ENCODE measurements around the gene RPLP1. TPM values are rescaled to one million over a fixed set of nuclear protein-coding genes. Genes with fewer than 3 reads are reported as not detected.
A peak's percentile ranks its signal among the peaks of the same experiment; 100 is the strongest.

RPLP1 gene
- total RNA-seq, 2 experiments from 2014 or later = 2,276 to 2,343 TPM

DNA sequence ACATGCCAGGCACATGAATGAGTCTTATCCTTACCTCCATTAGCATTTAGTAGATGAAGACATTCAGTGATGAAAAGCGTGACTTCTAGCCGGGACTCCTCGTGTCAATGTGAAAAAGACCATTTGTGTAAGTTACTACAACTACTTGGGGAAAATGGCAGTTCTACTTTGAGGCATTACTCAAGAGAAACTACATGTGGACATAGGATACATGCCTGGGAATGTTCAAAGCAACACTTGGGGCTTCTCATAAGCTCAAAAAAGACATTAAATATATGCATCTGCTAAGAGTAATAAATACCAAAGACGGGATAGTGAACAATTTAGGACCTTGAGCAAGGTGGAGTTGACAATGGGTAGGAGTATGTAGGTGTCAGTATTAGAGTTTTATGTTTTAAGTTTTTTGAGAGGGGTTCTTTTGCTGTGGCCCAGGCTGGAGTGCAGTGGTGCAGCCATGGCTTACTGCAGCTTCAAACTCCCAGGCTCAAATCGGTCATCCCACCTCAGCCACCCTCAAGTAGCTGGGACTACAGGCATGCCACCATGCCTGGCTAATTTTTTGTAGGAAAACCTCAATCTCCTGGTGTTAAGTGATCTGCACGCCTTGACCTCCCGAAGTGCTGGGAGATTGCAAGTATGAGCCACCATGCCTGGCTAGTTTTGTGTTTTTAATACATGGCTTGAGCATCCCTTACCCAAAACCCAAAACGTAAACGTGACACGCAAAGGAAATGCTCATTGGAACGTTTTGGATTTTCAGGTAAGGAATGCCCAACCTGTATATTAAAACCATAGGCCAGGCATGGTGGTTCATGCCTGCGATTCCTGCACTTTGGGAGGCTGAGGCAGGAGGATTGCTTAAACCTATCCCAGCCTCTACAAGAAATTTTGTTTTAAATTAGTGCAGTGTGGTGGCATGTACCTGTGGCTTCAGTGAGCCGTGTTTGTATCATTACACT is 3.9 kb downstream of the RPLP1 start:
- DNase-seq = no peak
- peak overlapping the region; percentile 56 for H3K4me3 Mint-ChIP-seq
- peak overlapping the region; percentile 47 for H3K27ac Mint-ChIP-seq
- H3K27me3 Mint-ChIP-seq = no peaks in the 10 kb centered on the region
- H3K36me3 Mint-ChIP-seq = peaks cover 45% of the 10 kb centered on the region
- H3K4me1 Mint-ChIP-seq = peaks cover 28% of the 10 kb centered on the region
- H3K9me3 Mint-ChIP-seq = no peaks in the 10 kb centered on the region

- H3K9me3 Mint-ChIP-seq = no peaks in the 10 kb centered on the region
- H3K36me3 Mint-ChIP-seq = peaks cover 42% of the 10 kb centered on the region
- peaks cover 35% of the 10 kb centered on the region for H3K4me1 Mint-ChIP-seq
- DNase-seq = no peak
- H3K4me3 Mint-ChIP-seq = no peak overlapping the region
- H3K27me3 Mint-ChIP-seq = no peaks in the 10 kb centered on the region
- peak overlapping the region; percentile 32 for H3K27ac Mint-ChIP-seq
These were observed 5.0 kb downstream of the RPLP1 start for GRCh38 chr15:69457304-69458280.

DNA sequence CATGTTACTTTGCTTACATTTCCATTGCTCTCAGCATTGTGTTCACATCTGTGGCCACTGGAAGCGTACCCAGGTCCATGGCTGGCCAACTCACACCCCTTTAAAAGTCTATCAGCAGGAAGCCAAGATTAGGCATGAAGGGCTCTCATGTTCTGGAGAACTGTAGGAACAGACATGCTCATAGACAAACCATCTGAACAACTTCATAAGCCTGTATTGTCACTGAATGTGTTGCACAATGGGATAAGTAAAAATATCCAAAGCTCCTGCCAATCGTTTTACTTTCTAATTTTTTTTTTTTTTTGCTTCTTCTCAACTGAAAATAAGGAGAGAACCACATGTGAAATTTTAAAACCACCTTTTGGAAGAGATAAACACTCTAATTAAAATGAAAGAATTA is 6.4 kb downstream of the RPLP1 start:
- H3K36me3 Mint-ChIP-seq = peaks cover 29% of the 10 kb centered on the region
- no peaks in the 10 kb centered on the region for H3K9me3 Mint-ChIP-seq
- peaks cover 41% of the 10 kb centered on the region for H3K4me1 Mint-ChIP-seq
- DNase-seq = no peak
- no peak overlapping the region for H3K27ac Mint-ChIP-seq
- no peaks in the 10 kb centered on the region for H3K27me3 Mint-ChIP-seq
- no peak overlapping the region for H3K4me3 Mint-ChIP-seq

- no peak overlapping the region for H3K27ac Mint-ChIP-seq
- H3K4me3 Mint-ChIP-seq = no peak overlapping the region
- no peak for DNase-seq
- no peaks in the 10 kb centered on the region for H3K27me3 Mint-ChIP-seq
- peaks cover 29% of the 10 kb centered on the region for H3K4me1 Mint-ChIP-seq
- peaks cover 15% of the 10 kb centered on the region for H3K36me3 Mint-ChIP-seq
- no peaks in the 10 kb centered on the region for H3K9me3 Mint-ChIP-seq
These were observed 7.9 kb downstream of the RPLP1 start for GRCh38 chr15:69460481-69460880.

DNA sequence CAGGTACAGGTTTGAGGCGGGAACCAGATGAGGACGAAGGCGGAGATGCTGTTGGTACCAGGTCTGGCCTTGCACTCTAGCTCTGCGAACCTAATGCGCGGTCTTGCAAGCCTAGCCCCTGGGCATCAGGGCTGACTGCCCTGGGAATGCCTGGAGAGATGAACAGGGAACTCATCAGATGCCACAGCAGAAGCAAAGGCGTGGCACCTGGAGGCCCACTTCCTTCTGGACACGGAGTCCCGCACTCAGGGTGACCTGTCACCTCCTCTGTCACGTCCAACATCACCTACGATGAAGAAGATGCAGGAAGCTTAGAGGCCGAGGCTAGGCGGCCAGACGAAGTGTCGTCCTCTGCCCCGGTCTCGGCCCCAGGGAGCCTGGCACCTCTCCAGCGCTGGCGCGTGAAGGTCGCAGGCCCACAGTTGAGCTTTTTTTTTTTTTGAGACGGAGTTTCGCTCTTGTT is 9.4 kb downstream of the RPLP1 start:
- DNase-seq = no peak
- Mint-ChIP-seq H3K27ac (peak overlapping the region; percentile 65), H3K9me3 (no peaks in the 10 kb centered on the region), H3K4me1 (peaks cover 26% of the 10 kb centered on the region), H3K4me3 (peak overlapping the region; percentile 87), H3K27me3 (no peaks in the 10 kb centered on the region), H3K36me3 (peaks cover 5% of the 10 kb centered on the region)

DNA sequence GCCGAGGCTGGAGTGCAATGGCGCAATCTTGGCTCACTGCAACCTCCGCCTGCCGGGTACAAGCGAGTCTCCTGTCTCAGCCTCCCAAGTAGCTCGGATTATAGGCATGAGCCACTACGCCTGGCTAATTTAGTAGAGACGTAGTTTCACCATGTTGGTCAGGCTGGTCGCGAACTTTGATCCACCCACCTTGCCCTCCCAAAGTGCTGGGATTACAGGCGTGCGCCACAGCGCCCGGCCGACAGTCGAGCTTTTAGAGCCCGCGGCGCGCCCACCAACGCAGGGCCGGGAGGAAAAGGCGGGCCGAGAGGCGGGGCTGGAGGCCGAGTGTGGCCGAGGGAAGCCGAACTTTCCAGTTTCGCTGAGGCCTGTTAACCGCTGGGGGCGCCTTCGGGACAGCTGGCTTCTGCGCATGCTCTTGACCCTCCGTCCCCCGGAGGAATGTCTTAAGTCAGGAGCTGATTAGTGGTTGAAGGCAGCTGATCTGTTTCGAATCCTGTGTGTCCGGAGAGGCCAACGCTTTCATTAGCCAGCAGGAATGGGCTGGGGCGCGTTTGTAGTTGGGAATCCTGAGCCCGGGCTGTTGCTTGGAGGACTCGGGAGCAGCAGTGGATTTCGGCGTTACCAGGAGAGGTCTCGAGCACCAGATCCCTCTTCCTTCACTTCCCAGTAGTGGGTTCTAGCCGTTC is 10.0 kb downstream of the RPLP1 start:
- peak overlapping the region; percentile 86 for H3K27ac Mint-ChIP-seq
- H3K4me1 Mint-ChIP-seq = peaks cover 25% of the 10 kb centered on the region
- H3K4me3 Mint-ChIP-seq = peak overlapping the region; percentile 87
- no peaks in the 10 kb centered on the region for H3K27me3 Mint-ChIP-seq
- H3K36me3 Mint-ChIP-seq = peaks cover 1% of the 10 kb centered on the region
- H3K9me3 Mint-ChIP-seq = no peaks in the 10 kb centered on the region
- peak; percentile 93 for DNase-seq

- Mint-ChIP-seq H3K9me3 (no peaks in the 10 kb centered on the region), H3K4me1 (peaks cover 31% of the 10 kb centered on the region), H3K27ac (peak overlapping the region; percentile 86)
These were observed 10.7 kb downstream of the RPLP1 start for GRCh38 chr15:69463182-69463756.

DNA sequence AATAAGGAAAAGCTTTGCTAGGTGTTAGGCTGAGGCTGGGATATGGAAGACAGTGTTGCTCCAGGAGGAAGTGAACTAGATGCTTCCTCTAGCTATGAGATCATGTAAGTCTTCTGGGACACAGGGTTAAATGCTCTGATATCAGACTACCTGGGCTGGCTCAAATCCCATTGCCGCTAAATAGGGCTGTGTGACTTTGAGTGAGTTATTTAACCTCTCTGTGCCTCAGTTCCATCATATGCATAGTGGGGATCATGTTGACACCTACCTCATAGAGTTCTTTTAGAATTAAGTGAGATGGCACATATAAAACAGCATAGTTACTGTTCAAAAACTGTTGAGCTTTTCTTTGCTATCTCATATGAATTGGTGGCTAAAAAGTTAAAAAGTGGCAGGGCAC is 12.6 kb downstream of the RPLP1 start:
- H3K27me3 Mint-ChIP-seq = no peaks in the 10 kb centered on the region
- H3K4me3 Mint-ChIP-seq = no peak overlapping the region
- peaks cover 47% of the 10 kb centered on the region for H3K4me1 Mint-ChIP-seq
- H3K36me3 Mint-ChIP-seq = no peaks in the 10 kb centered on the region
- DNase-seq = no peak
- H3K9me3 Mint-ChIP-seq = no peaks in the 10 kb centered on the region
- no peak overlapping the region for H3K27ac Mint-ChIP-seq

More at GRCh38 chr15:69463182-69463756, 10.7 kb downstream of the RPLP1 start:
- Mint-ChIP-seq H3K4me3 (peak overlapping the region; percentile 87), H3K36me3 (peaks cover 1% of the 10 kb centered on the region), H3K27me3 (no peaks in the 10 kb centered on the region)
- DNase-seq = no peak

DNA sequence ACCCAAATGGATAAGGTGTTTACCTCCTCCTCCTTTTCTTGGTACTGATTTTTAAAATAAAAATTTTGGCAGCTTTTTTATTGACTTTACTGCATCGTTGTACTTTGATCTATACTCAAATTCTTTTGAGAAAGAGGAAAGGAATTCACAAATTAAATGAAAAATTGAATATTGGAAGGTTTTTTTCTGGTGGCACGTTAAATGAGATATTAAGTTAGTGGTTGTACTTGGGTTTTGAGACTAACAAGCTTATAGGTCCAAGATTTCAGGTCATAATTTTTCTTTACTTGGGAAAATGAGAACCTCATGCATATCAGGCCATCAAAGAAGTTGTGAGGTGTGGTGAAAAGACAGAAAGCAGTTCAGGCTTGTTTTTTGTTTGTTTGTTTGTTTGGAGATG is 14.1 kb downstream of the RPLP1 start:
- DNase-seq = no peak
- H3K27me3 Mint-ChIP-seq = no peaks in the 10 kb centered on the region
- no peaks in the 10 kb centered on the region for H3K9me3 Mint-ChIP-seq
- no peak overlapping the region for H3K27ac Mint-ChIP-seq
- peaks cover 40% of the 10 kb centered on the region for H3K4me1 Mint-ChIP-seq
- no peak overlapping the region for H3K4me3 Mint-ChIP-seq
- no peaks in the 10 kb centered on the region for H3K36me3 Mint-ChIP-seq

- H3K36me3 Mint-ChIP-seq = no peaks in the 10 kb centered on the region
- no peak overlapping the region for H3K4me3 Mint-ChIP-seq
- H3K4me1 Mint-ChIP-seq = peaks cover 37% of the 10 kb centered on the region
- no peaks in the 10 kb centered on the region for H3K9me3 Mint-ChIP-seq
- no peak for DNase-seq
- peak overlapping the region; percentile 85 for H3K27ac Mint-ChIP-seq
- H3K27me3 Mint-ChIP-seq = no peaks in the 10 kb centered on the region
These were observed 15.0 kb downstream of the RPLP1 start for GRCh38 chr15:69467636-69468035.

DNA sequence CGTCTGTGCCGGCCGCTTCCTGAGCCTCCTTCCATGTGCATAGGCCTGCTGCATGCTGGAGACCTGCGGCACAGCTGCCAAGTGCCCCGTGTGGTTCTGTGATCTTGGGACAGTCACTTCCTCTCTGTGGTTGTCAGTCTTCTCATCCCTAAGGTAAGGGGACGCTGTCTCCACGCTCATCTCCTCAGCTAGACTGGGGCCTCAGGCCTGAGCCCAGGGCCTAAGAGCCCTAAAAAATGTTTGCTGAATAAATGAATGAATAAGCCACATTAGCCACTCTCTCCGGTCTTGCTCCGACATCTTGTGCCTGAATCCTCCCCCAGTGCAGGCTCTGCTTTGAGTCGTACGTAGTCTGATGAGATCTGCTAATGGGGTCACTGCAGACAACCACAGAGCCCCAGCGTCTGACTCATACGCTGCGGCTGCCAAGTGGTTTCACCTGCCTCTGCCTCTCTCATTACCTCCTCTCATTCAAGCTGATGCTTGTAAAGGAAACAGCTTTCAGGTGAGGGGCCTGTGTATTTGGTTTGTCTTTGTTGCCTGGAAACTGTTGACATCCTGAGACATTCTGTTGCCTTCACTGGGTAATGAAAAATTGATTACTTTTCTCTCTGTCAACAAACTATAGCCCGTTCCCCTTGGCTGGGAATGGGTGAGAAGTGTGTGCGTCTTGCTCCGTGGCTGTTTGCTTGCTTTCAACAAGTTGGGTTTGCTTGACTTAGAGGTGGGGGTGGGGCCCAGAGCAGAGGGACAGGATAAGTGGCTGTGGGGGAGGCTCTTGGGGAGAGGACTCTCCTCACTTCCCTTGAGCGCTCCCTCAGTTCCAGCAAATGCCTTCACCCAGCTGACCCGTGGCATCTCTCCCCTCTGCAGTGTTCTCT is 15.9 kb downstream of the RPLP1 start:
- H3K4me3 Mint-ChIP-seq = peak overlapping the region; percentile 56
- no peaks in the 10 kb centered on the region for H3K36me3 Mint-ChIP-seq
- H3K4me1 Mint-ChIP-seq = peaks cover 31% of the 10 kb centered on the region
- peak; percentile 86 for DNase-seq
- no peaks in the 10 kb centered on the region for H3K9me3 Mint-ChIP-seq
- H3K27me3 Mint-ChIP-seq = no peaks in the 10 kb centered on the region
- H3K27ac Mint-ChIP-seq = peak overlapping the region; percentile 85

- H3K27ac Mint-ChIP-seq = peak overlapping the region; percentile 85
- no peak for DNase-seq
- H3K36me3 Mint-ChIP-seq = no peaks in the 10 kb centered on the region
- H3K4me3 Mint-ChIP-seq = no peak overlapping the region
- peaks cover 31% of the 10 kb centered on the region for H3K4me1 Mint-ChIP-seq
- H3K27me3 Mint-ChIP-seq = no peaks in the 10 kb centered on the region
- no peaks in the 10 kb centered on the region for H3K9me3 Mint-ChIP-seq
These were observed 17.0 kb downstream of the RPLP1 start for GRCh38 chr15:69469467-69470201.

DNA sequence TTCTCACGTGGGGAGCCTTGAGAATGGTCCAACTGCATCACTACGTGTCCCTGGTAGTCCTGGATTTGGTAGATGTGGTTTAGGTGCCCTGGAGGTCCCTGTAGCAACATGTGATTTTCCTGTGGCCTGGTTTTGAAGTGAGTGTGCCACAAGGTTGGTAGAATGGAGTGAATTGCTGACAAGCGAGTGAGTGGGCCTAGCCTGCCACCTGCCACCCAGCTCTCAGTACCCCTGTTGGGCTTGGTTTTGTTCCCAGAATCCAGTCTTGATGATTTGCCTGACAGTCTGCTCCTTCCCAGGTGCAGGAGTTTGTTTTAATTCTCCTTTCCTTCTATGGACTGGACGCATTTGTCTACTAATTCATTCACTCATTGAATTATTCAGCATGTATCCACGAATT is 19.4 kb downstream of the RPLP1 start:
- H3K9me3 Mint-ChIP-seq = no peaks in the 10 kb centered on the region
- no peaks in the 10 kb centered on the region for H3K36me3 Mint-ChIP-seq
- H3K4me3 Mint-ChIP-seq = no peak overlapping the region
- H3K27ac Mint-ChIP-seq = no peak overlapping the region
- peaks cover 5% of the 10 kb centered on the region for H3K27me3 Mint-ChIP-seq
- H3K4me1 Mint-ChIP-seq = peaks cover 26% of the 10 kb centered on the region
- DNase-seq = no peak
